Mesodermal cell (in vitro differentiated cells): ENCODE data around the gene DISC1.

Experiments
- H3K27ac ChIP-seq: 2 replicates; pipeline ENCODE4 v1.7.0; 2013; ENCODE audit warnings: mild to moderate bottlenecking, low read depth, low read length, moderate library complexity; ENCODE audit not compliant: severe bottlenecking
- H3K36me3 ChIP-seq: 2 replicates; pipeline ENCODE4 v1.7.1; 2013; ENCODE audit warnings: mild to moderate bottlenecking, low read length, moderate library complexity; ENCODE audit not compliant: control insufficient read depth, insufficient read depth
- H3K4me1 ChIP-seq: one replicate; pipeline ENCODE4 v1.7.1; 2013; ENCODE audit warnings: mild to moderate bottlenecking, low read length; ENCODE audit not compliant: insufficient read depth, control insufficient read depth, poor library complexity, severe bottlenecking
- H3K4me3 ChIP-seq: 2 replicates; pipeline ENCODE4 v1.7.0; 2013; ENCODE audit warnings: low read length, control low read depth, mild to moderate bottlenecking; ENCODE audit not compliant: insufficient read depth, poor library complexity, severe bottlenecking; ENCODE audit errors: extremely low read depth
- H3K9me3 ChIP-seq: 2 replicates; pipeline ENCODE4 v1.7.1; 2013; ENCODE audit warnings: mild to moderate bottlenecking, low read length, moderate library complexity; ENCODE audit not compliant: control insufficient read depth
- WGBS, 2 experiments: methylation state at CpG; one replicate each; pipeline ENCODE4 v1.1.5; 2013; ENCODE audit warnings: missing lambda C conversion rate in 2 of 2; ENCODE audit not compliant: insufficient coverage in 2 of 2; 5-methylcytosine and 5-hydroxymethylcytosine counted together

The DISC1 gene

DNA sequence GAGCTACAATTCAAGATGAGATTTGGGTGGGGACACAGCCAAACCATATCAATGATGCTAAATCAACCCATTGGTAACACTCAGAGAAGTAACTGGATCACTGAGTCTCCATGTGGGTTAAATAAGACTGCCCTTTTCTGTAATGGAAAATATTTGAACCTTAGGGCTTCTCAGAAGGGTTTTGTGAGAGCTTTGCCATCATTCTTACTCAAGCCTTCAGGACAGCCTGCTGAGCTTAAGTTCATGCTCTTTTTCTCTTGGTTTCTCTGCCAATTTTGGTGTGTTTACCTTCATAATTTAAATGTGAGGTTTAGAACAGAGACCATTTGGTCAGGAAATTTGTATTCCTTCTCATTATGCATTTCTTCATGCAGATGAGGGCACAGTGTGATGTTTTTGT, 74.7 kb downstream of the DISC1 start:
- Histone ChIP-seq H3K9me3 (no peaks in the 10 kb centered on the region), H3K36me3 (peaks cover 10% of the 10 kb centered on the region), H3K4me1 (peaks cover 9% of the 10 kb centered on the region), H3K4me3 (no peak overlapping the region), H3K27ac (no peak overlapping the region)

DNA sequence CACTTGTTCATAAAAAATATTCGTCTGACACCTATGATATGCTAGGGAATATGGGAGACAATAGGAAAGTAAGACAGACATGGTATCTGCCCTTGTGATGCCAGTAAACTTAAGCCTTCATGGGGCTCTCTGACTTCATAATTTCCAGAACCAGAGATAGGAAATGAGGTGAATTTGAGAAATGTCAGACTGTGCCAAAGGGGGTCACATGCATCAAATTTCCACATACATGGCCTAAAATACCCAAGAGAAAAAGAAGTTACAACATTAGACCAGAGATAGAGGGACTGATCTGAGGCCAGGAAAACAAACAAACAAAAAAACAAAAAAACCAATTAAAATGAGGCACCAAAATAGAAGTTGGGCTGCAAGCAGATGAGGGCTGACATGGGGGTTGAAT, 75.7 kb downstream of the DISC1 start:
- Histone ChIP-seq H3K9me3 (no peaks in the 10 kb centered on the region), H3K27ac (no peak overlapping the region), H3K4me3 (no peak overlapping the region), H3K4me1 (peaks cover 9% of the 10 kb centered on the region), H3K36me3 (peaks cover 10% of the 10 kb centered on the region)
- no CpG with 5 or more reads among the region's 1 CpG for WGBS, 2 experiments

DNA sequence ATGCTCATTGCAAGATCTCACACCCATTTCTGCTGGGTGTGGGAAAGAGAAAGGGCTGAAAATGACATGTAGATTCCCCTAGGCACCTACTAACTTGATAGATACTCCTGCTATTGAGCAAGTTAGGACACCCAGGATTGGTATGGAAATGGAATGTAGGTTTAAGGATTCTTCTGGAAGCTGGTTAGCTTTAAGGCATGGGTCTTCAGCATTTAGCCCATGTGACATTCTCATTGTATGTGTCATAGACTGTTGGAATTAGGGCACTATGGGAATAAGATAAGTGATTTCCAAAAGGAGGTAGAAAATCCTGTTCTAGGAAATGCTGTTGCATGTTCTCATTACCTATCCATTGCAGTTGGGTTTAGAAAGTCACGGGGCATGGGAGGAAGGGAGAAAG, 76.2 kb downstream of the DISC1 start:
- Histone ChIP-seq H3K36me3 (peaks cover 10% of the 10 kb centered on the region), H3K9me3 (no peaks in the 10 kb centered on the region), H3K4me1 (peaks cover 9% of the 10 kb centered on the region), H3K4me3 (no peak overlapping the region), H3K27ac (no peak overlapping the region)
- WGBS, 2 experiments: no CpG with 5 or more reads among the region's 1 CpG

DNA sequence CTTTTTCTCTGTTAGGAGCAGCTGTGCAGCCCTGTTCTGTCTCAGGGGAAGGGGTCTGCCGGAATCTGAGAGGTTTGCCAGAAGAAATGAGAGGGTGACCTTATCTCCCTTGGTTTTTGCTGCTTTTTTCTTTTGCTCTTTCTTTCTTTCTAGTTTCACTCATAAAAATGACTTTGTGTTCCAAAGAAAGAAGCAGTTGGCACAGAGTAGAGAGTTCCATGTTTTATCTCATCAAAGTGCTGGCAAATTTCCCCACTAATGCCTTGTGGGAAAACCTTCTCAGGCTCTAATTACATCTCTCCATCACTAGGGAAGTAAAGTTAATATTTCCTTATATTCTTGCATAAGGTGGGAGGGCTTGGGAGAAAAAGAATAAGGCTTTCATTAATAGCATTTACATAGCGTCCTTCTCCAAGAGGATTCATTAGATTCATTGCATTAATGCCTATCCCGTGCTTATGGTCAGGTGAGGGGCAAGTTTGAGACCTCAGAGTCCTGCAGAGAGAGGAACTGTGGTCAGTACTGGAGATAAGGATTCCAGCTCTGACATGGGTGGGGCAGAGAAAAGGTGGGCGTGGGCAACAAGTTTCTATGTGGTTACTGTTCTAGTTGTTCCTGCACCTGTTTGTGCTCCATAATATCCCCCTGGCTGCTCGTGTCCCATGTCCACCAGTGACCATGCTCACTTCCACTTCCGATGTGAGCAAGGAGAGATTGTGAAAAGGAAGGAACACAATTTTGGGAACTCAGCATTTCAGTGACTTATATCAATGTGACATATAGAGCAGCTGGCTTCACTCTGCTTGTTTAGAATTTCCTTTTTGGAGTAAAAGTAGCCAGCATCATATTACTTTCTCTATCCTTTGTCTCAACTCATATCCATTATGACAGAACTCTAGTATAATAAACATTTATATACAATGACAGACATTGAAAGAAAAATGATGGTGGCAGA, 79.5 kb downstream of the DISC1 start:
- WGBS, 2 experiments: 93 to 100% methylated on average over 2 to 6 of the region's 6 CpGs
- no peaks in the 10 kb centered on the region for H3K9me3 ChIP-seq
- H3K27ac ChIP-seq: no peak overlapping the region
- H3K36me3 ChIP-seq: peaks cover 7% of the 10 kb centered on the region
- H3K4me1 ChIP-seq: peaks cover 9% of the 10 kb centered on the region
- H3K4me3 ChIP-seq: no peak overlapping the region

DNA sequence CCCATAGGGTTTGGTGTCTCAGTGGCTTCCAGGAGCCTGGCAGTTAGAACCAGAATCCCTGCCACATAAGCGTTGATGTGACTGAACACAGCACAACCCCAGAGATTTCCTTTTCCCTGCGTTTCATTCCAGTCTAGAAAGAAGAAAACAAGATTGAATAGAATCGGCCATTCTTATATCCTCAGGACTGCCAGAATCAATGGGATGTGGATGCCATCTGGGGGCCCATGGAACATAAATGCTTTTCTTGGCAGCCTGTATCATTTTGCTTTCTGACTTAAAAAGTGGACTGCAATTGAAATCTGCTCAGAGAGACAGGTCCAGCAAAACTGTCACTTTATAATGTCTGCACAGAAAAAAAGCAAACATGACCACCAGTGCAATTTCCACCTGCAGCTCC, 80.3 kb downstream of the DISC1 start:
- H3K36me3 ChIP-seq: peaks cover 7% of the 10 kb centered on the region
- H3K9me3 ChIP-seq: no peaks in the 10 kb centered on the region
- no peak overlapping the region for H3K27ac ChIP-seq
- 88 to 100% methylated on average over 3 of the region's 3 CpGs for WGBS, 2 experiments
- H3K4me1 ChIP-seq: peaks cover 9% of the 10 kb centered on the region
- H3K4me3 ChIP-seq: no peak overlapping the region

DNA sequence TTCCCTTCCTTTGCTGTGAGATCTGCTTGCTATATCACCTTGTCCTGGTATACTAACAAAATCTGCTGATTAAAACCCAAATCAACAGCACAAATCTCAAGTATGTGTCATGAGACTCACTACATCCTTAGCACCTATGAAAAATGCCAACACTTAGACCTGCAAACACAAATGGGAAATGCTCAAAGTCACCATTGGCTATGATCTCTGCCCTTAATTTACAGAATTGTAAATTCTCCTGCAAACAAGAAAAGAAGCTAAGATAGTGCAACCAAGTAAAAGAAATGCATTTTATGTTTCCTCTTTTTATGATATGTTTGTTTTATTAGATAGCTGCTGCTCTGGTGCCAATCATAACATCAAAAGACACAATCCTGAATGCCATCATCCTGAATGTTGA, 80.8 kb downstream of the DISC1 start:
- Histone ChIP-seq H3K4me1 (peaks cover 8% of the 10 kb centered on the region), H3K27ac (no peak overlapping the region), H3K9me3 (no peaks in the 10 kb centered on the region), H3K4me3 (no peak overlapping the region), H3K36me3 (peaks cover 7% of the 10 kb centered on the region)

DNA sequence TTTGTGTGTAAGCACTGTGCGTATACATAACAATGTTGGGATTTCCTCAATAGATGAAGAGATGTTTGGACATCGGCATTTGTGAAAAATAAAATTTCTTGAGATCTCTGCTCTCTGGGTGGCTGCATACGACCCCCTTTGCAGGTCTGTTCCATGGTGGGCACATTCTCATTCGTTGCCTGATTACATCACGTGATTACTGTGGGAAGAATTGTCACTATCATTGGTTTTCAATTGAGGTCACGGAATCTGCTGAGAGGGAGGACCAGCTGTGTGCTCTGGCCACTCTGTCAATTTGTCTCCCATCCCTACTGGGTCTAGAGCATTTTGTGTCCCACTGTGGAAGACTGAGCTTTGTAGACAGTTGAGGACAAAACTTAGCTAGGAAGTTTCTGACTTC, 81.8 kb downstream of the DISC1 start:
- H3K4me3 ChIP-seq: no peak overlapping the region
- H3K36me3 ChIP-seq: peaks cover 7% of the 10 kb centered on the region
- H3K9me3 ChIP-seq: no peaks in the 10 kb centered on the region
- no peak overlapping the region for H3K27ac ChIP-seq
- 84 to 91% methylated on average over 5 to 6 of the region's 6 CpGs for WGBS, 2 experiments
- no peaks in the 10 kb centered on the region for H3K4me1 ChIP-seq

DNA sequence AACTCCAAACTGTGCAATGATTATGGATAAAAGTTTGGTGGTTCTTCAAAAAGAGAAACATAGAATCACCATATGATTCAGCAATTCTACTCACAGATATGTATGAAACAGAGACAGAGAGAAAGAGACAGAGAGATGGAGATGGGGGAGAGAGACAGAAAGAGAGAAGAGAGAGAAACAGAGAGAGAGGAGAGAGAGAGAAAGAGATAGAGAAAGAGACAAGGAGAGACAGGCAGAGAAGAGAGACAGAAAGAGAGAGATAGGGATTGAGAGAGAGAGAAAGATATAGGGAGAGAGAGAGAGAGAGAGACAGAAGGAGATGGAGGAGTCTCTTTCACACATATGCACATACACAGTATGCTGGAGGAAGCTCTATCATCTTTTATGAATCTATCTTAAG, 87.8 kb downstream of the DISC1 start:
- Histone ChIP-seq H3K27ac (no peak overlapping the region), H3K36me3 (no peaks in the 10 kb centered on the region), H3K4me1 (no peaks in the 10 kb centered on the region), H3K4me3 (no peak overlapping the region), H3K9me3 (no peaks in the 10 kb centered on the region)

DNA sequence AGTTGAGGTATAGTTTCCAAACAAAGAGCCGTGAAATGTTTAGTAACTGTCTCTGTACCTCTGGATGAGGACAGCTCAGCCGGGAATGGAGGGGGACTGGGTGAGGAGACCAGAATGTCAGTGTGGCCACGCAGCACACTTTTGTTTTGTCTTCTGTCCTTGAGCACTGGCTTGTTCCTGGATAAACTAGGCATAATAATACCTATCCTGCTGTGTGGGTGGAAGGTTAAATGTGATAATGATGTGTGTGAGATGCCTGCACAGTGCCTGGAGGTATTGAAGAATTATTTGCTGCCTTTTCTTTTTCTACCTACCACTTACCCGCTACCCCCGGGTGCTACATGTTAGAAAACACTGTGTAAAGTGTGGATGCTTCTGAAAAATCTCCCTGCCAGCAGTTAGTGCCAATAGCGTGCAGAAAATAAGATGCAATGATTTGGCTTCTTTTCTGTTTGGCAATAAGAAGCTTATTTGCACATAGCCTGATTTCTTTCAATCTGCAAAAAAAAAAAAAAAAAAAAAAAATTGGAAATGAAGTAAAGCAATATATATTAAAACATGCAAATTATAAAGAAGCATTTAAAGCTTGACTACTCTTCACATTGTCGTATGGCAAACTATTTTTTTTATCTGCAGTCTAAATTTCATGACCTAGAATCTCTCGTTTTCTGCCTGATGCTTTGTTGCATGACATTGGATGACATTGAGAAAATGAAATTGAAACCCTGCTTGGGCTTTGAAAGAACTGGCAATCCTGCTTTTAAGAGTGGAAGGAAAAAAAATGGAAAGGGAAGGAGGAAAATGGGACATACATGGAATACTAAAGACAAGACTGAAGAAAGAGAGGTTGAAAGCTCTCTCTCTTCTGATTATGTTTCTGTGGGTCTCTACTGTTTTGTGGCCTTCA, 89.5 kb downstream of the DISC1 start:
- Histone ChIP-seq H3K36me3 (peaks cover 5% of the 10 kb centered on the region), H3K9me3 (no peaks in the 10 kb centered on the region), H3K27ac (no peak overlapping the region), H3K4me3 (no peak overlapping the region), H3K4me1 (no peaks in the 10 kb centered on the region)
- WGBS, 2 experiments: 84 to 100% methylated on average over 1 to 4 of the region's 8 CpGs

DNA sequence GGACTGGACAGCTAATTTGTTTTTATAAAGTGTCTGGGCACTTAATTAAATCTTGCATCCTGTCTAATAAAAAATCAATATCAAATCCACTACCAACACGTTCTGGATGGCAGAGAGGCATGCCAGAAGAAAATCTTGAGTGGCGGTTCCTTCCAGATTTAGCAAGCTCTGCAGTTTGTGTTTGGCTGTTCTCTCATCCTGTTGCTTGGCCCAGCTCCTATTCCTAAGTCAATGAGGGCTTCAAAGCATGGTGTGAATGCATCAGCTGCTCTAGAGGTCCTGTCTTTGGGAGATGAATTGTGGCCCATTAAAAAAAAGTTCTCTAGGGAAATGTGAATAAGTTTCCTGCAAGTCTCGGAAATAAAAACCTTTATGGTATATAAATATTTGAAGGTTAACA, 90.3 kb downstream of the DISC1 start:
- 91 to 95% methylated on average over 3 of the region's 3 CpGs for WGBS, 2 experiments
- Histone ChIP-seq H3K4me3 (no peak overlapping the region), H3K36me3 (peaks cover 5% of the 10 kb centered on the region), H3K4me1 (no peaks in the 10 kb centered on the region), H3K27ac (no peak overlapping the region), H3K9me3 (no peaks in the 10 kb centered on the region)
